ENCODE measurements around the gene KIFC3.

GRCh38 chr16:57807252-57807967, 5.1 kb upstream of the KIFC3 start:
- TF ChIP-seq CTCF (IDR thresholded peaks at IDR 0.05) (no peak), POLR2AphosphoS5 (IDR thresholded peaks at IDR 0.05; ENCODE audit: insufficient read depth in 1 of 2, low read depth in 1 of 2) (no peak)

All from vagina (tissue), 2 donors.